Endothelial cell (in vitro differentiated cells): Measurements from ENCODE around the gene RAP1GAP. TPM values are rescaled to one million over a fixed set of nuclear protein-coding genes. Genes with fewer than 3 reads are reported as not detected.
"Not testable (repeated sequence)": the region's sequence is repeated elsewhere in the genome, so short reads cannot be mapped to it uniquely, and the experiment has no call there.

ENCODE experiments used
- DNase-seq: peaks from one replicate; pipeline ENCODE4 v3.0.0; 2021; ENCODE audit warnings: low spot score
- H3K27ac Mint-ChIP-seq: one replicate; pipeline ENCODE4 v1.8.0; 2021; ENCODE audit warnings: mixed read lengths, inconsistent platforms; ENCODE audit not compliant: unreplicated experiment
- H3K27me3 Mint-ChIP-seq: one replicate; pipeline ENCODE4 v1.8.0; 2021; ENCODE audit warnings: mild to moderate bottlenecking, moderate library complexity, mixed read lengths, inconsistent platforms; ENCODE audit not compliant: unreplicated experiment
- H3K36me3 Mint-ChIP-seq: one replicate; pipeline ENCODE4 v1.8.0; 2021; ENCODE audit warnings: mild to moderate bottlenecking, low read depth, mixed read lengths, inconsistent platforms; ENCODE audit not compliant: unreplicated experiment
- H3K4me1 Mint-ChIP-seq: one replicate; pipeline ENCODE4 v1.8.0; 2021; ENCODE audit warnings: mild to moderate bottlenecking, mixed read lengths, inconsistent platforms; ENCODE audit not compliant: unreplicated experiment
- H3K4me3 Mint-ChIP-seq: one replicate; pipeline ENCODE4 v1.8.0; 2021; ENCODE audit warnings: mild to moderate bottlenecking, mixed read lengths, inconsistent platforms; ENCODE audit not compliant: unreplicated experiment
- H3K9me3 Mint-ChIP-seq: one replicate; pipeline ENCODE4 v1.8.0; 2021; ENCODE audit warnings: mixed read lengths, inconsistent platforms; ENCODE audit not compliant: unreplicated experiment
- CTCF ChIP-seq: fragments of 200-600 bp; sonication (generic); IDR thresholded peaks from one replicate; pipeline ENCODE4 v1.5.0; 2021; ENCODE audit warnings: antibody characterized with exemption; ENCODE audit not compliant: unreplicated experiment
- total RNA-seq: library from RNA; stranded (reverse); fragmentation: NEBNext Ultra II Directional; extraction: Animal tissue kit (Norgen Biotek cat#: 25700); gene quantifications from one replicate; pipeline ENCODE4 v1.2.1, GENCODE V29; 2021; ENCODE audit not compliant: unreplicated experiment

Gene RAP1GAP
- total RNA-seq, 1 donor from 2014 or later, result 0.56 TPM

GRCh38 chr1:21680381-21680780 is 11.2 kb upstream of the RAP1GAP start:
- Mint-ChIP-seq H3K27me3 (peaks cover 4% of the 10 kb centered on the region), H3K36me3 (peaks cover 24% of the 10 kb centered on the region), H3K4me1 (peaks cover 6% of the 10 kb centered on the region), H3K4me3 (no peak overlapping the region), H3K27ac (no peak overlapping the region), H3K9me3 (no peaks in the 10 kb centered on the region)
- TF ChIP-seq CTCF, result no peak
- DNase-seq, result no peak

- H3K27ac Mint-ChIP-seq, result no peak overlapping the region
- no peak for DNase-seq
- TF ChIP-seq CTCF, result no peak
- no peak overlapping the region for H3K4me3 Mint-ChIP-seq
- peaks cover 8% of the 10 kb centered on the region for H3K27me3 Mint-ChIP-seq
- H3K36me3 Mint-ChIP-seq, result peaks cover 11% of the 10 kb centered on the region
- H3K4me1 Mint-ChIP-seq, result peaks cover 12% of the 10 kb centered on the region
- no peaks in the 10 kb centered on the region for H3K9me3 Mint-ChIP-seq
These were observed 8.0 kb upstream of the RAP1GAP start for GRCh38 chr1:21677168-21677567.

GRCh38 chr1:21674957-21675356 is 5.8 kb upstream of the RAP1GAP start:
- no peaks in the 10 kb centered on the region for H3K9me3 Mint-ChIP-seq
- no peak for TF ChIP-seq CTCF
- H3K27ac Mint-ChIP-seq, result no peak overlapping the region
- DNase-seq, result no peak
- peaks cover 15% of the 10 kb centered on the region for H3K27me3 Mint-ChIP-seq
- peaks cover 4% of the 10 kb centered on the region for H3K36me3 Mint-ChIP-seq
- no peak overlapping the region for H3K4me3 Mint-ChIP-seq
- peaks cover 12% of the 10 kb centered on the region for H3K4me1 Mint-ChIP-seq

GRCh38 chr1:21673853-21674252 is 4.7 kb upstream of the RAP1GAP start:
- not testable (repeated sequence) for H3K27ac Mint-ChIP-seq, DNase-seq, H3K9me3 Mint-ChIP-seq, H3K36me3 Mint-ChIP-seq, H3K4me3 Mint-ChIP-seq
- peaks cover 12% of the 10 kb centered on the region for H3K4me1 Mint-ChIP-seq
- H3K27me3 Mint-ChIP-seq, result peaks cover 11% of the 10 kb centered on the region

GRCh38 chr1:21673277-21673780 is 4.2 kb upstream of the RAP1GAP start:
- no peak for DNase-seq
- H3K4me3 Mint-ChIP-seq, result no peak overlapping the region

More at GRCh38 chr1:21673277-21673780, 4.2 kb upstream of the RAP1GAP start:
- no peaks in the 10 kb centered on the region for H3K36me3 Mint-ChIP-seq
- peaks cover 12% of the 10 kb centered on the region for H3K4me1 Mint-ChIP-seq
- no peaks in the 10 kb centered on the region for H3K9me3 Mint-ChIP-seq
- no peak for TF ChIP-seq CTCF
- peaks cover 11% of the 10 kb centered on the region for H3K27me3 Mint-ChIP-seq
- no peak overlapping the region for H3K27ac Mint-ChIP-seq
